OCI-LY3 (cell line): ENCODE measurements around the gene OXLD1.

Source experiments
- EZH2phosphoT487 ChIP-seq: fragments of 200-600 bp; shearing (Covaris generic); IDR thresholded peaks from 2 replicates; pipeline ENCODE4 v1.6.1; 2018; ENCODE audit warnings: antibody characterized with exemption, mixed run types, low read depth
- TF ChIP-seq, protein P1 (sequence below): fragments of 200-600, 300-600 bp; sonication (generic); IDR thresholded peaks from 2 replicates; pipeline ENCODE4 v1.5.1; 2014; ENCODE audit warnings: antibody characterized with exemption, low read length, low read depth

- TF ChIP-seq, protein P1, sequence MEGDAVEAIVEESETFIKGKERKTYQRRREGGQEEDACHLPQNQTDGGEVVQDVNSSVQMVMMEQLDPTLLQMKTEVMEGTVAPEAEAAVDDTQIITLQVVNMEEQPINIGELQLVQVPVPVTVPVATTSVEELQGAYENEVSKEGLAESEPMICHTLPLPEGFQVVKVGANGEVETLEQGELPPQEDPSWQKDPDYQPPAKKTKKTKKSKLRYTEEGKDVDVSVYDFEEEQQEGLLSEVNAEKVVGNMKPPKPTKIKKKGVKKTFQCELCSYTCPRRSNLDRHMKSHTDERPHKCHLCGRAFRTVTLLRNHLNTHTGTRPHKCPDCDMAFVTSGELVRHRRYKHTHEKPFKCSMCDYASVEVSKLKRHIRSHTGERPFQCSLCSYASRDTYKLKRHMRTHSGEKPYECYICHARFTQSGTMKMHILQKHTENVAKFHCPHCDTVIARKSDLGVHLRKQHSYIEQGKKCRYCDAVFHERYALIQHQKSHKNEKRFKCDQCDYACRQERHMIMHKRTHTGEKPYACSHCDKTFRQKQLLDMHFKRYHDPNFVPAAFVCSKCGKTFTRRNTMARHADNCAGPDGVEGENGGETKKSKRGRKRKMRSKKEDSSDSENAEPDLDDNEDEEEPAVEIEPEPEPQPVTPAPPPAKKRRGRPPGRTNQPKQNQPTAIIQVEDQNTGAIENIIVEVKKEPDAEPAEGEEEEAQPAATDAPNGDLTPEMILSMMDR: no peak
- TF ChIP-seq EZH2phosphoT487: no peak
These were observed 388 bp downstream of the OXLD1 start for GRCh38 chr17:81666092-81666341.
